CMK (cell line): ENCODE data around the gene PRRC2A.
"Not testable (repeated sequence)": the region's sequence is repeated elsewhere in the genome, so short reads cannot be mapped to it uniquely, and the experiment has no call there.

Source experiments
- DNase-seq: peaks from one replicate; pipeline ENCODE4 v3.0.0-alpha.2; 2010; ENCODE audit warnings: low read depth

The PRRC2A gene

GRCh38 chr6:31586008-31586407, 34.5 kb upstream of the PRRC2A start, which contains the start of gene LST1:
Gene LST1, plus strand, starts transcription at chr6:31586277. Its CDS starts 1,023 bp downstream, at chr6:31587300.
- peak; percentile 84 for DNase-seq

GRCh38 chr6:31586599-31587281, 33.8 kb upstream of the PRRC2A start:
- peak; percentile 97 for DNase-seq

GRCh38 chr6:31587791-31588777, 32.4 kb upstream of the PRRC2A start:
- peak; percentile 63 for DNase-seq

GRCh38 chr6:31588871-31589650, 31.5 kb upstream of the PRRC2A start:
- no peak for DNase-seq

- DNase-seq = not testable (repeated sequence)
Measured at GRCh38 chr6:31590691-31591090, 29.8 kb upstream of the PRRC2A start.

- no peak for DNase-seq
Measured at GRCh38 chr6:31592396-31592771, 28.1 kb upstream of the PRRC2A start.

GRCh38 chr6:31597006-31597405, 23.5 kb upstream of the PRRC2A start:
- DNase-seq = peak; percentile 78

- no peak for DNase-seq
Measured at GRCh38 chr6:31607317-31607716, 13.2 kb upstream of the PRRC2A start.

- DNase-seq = no peak
Measured at GRCh38 chr6:31609519-31610406, 10.8 kb upstream of the PRRC2A start.

GRCh38 chr6:31610968-31611367, 9.5 kb upstream of the PRRC2A start:
- no peak for DNase-seq

- no peak for DNase-seq
Measured at GRCh38 chr6:31614075-31614619, 6.4 kb upstream of the PRRC2A start.

- DNase-seq = peak; percentile 66
Measured at GRCh38 chr6:31614684-31615578, 5.6 kb upstream of the PRRC2A start, which contains the start of gene AIF1. Gene AIF1, plus strand, starts transcription at chr6:31615234. Its CDS starts 96 bp downstream, at chr6:31615330.

- DNase-seq = peak; percentile 87
Measured at GRCh38 chr6:31615748-31616147, 4.8 kb upstream of the PRRC2A start.

- DNase-seq = no peak
Measured at GRCh38 chr6:31617010-31617409, 3.5 kb upstream of the PRRC2A start.

- peak; percentile 98 for DNase-seq
Measured at GRCh38 chr6:31619805-31620585, 520 bp upstream of the PRRC2A start.

- DNase-seq = no peak
Measured at GRCh38 chr6:31621320-31621939, 915 bp downstream of the PRRC2A start.

- no peak for DNase-seq
Measured at GRCh38 chr6:31621991-31622390, 1.5 kb downstream of the PRRC2A start.

GRCh38 chr6:31622684-31623091, 2.2 kb downstream of the PRRC2A start:
- DNase-seq = no peak
